Posterior vena cava (tissue), 2 donors: ENCODE results near the gene RGS7. TPM values are rescaled to one million over a fixed set of nuclear protein-coding genes. Genes with fewer than 3 reads are reported as not detected.
"Not testable (repeated sequence)": the region's sequence is repeated elsewhere in the genome, so short reads cannot be mapped to it uniquely, and the experiment has no call there.

Experiments used
- DNase-seq: peaks from one replicate; pipeline ENCODE4 v3.0.0-alpha.2; 2020; ENCODE audit warnings: low spot score
- intact Hi-C, 2 donors: fragments of 100-400 bp; cut with DNase I; formaldehyde crosslinking; loops; one replicate each; pipeline versions ENCODE4 v1.14.1 to v1.14.2; 2022 to 2023
- total RNA-seq, 2 donors: library from RNA; stranded (reverse); fragmentation: NEBNext Ultra II Directional; extraction: Animal tissue kit (Norgen Biotek cat#: 25700); gene quantifications; one replicate each; pipeline ENCODE4 v1.2.1, GENCODE V29; 2021
- donor health status: DM: yes; HTN: yes; CAD: no.
- donor health status: DM: yes; HTN: yes; CAD: no.

Gene RGS7
- total RNA-seq, 2 donors from 2014 or later: not detected

GRCh38 chr1:240784776-240785175, 572.2 kb downstream of the RGS7 start:
- intact Hi-C loops: no loop called here
- DNase-seq: no peak

- DNase-seq, intact Hi-C loops: not testable (repeated sequence)
Measured at GRCh38 chr1:240783728-240784137, 573.3 kb downstream of the RGS7 start.

- intact Hi-C loops: no loop called here
- no peak for DNase-seq
Measured at GRCh38 chr1:240776237-240776636, 580.8 kb downstream of the RGS7 start.

DNA sequence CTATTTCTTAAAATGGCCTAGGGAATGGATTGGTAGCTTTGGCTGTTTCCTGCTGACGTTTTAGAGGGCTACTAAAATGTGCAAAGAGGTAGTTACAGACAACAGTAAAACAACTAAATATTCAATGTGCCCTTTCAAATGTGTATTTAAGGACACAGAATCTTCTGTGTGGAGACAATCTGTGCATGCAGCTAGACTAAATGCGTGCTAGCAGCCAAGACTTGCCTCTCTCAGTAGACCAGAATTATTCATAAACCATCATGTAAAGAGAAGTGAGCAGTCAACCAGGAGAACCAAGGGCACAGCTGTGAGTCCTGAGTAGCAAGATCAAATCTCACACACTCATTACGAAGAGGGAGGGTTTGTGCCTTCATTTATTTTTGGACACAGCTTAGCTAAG, 584.9 kb downstream of the RGS7 start:
- intact Hi-C loops: no loop called here
- no peak for DNase-seq

- DNase-seq: no peak
- intact Hi-C loops: no loop called here
Measured at GRCh38 chr1:240771450-240771849, 585.6 kb downstream of the RGS7 start.

DNA sequence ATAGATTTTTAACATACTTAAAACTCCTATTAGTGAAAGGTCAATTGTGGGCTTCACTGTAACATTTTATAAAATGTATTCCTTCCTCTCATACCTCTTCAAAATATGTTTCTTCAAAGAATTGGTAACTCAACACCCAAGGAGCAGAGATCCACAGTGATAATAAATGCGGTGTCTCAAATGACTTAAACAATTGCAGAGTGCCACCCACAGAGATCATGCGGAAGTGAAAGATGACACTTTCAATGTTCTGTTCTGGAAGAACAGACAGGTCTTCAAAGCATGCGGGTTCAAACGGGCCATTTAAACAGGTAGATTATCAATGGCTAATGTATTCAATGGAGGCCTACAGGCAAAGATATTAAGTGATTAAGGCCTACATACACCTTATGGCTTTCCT, 588.0 kb downstream of the RGS7 start:
- intact Hi-C loops: no loop called here

GRCh38 chr1:240766831-240767230, 590.2 kb downstream of the RGS7 start:
- no peak for DNase-seq
- intact Hi-C loops: no loop called here

More for the DNA sequence above, 588.0 kb downstream of the RGS7 start:
- no peak for DNase-seq

- intact Hi-C loops: no loop called here
- no peak for DNase-seq
Measured at GRCh38 chr1:240765732-240766363, 591.2 kb downstream of the RGS7 start.

- DNase-seq: no peak
- intact Hi-C loops: no loop called here
Measured at GRCh38 chr1:240763771-240764170, 593.2 kb downstream of the RGS7 start.

GRCh38 chr1:240763095-240763494, 593.9 kb downstream of the RGS7 start:
- DNase-seq: not testable (repeated sequence)

GRCh38 chr1:240762471-240762987, 594.5 kb downstream of the RGS7 start:
- intact Hi-C loops, DNase-seq: not testable (repeated sequence)

More at GRCh38 chr1:240763095-240763494, 593.9 kb downstream of the RGS7 start:
- intact Hi-C loops: not testable (repeated sequence)

DNA sequence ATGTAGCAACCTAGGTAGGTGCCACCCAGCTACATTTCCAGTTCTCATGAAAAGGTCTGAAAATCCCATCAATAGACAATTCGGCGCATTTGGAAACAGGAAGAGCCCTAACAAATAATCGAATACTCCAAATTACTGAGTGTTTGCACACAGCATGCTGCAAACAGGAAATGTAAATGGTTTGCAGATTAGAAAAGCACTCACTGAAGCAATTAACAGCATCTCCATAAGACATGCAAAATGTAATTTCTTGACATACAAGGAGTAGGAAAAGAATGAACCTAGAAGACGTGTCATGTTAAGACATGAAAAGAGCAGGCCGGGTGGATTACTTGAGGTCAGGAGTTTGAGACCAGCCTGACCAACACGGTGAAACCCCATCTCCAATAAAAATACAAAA, 598.2 kb downstream of the RGS7 start:
- intact Hi-C loops, DNase-seq: not testable (repeated sequence)

DNA sequence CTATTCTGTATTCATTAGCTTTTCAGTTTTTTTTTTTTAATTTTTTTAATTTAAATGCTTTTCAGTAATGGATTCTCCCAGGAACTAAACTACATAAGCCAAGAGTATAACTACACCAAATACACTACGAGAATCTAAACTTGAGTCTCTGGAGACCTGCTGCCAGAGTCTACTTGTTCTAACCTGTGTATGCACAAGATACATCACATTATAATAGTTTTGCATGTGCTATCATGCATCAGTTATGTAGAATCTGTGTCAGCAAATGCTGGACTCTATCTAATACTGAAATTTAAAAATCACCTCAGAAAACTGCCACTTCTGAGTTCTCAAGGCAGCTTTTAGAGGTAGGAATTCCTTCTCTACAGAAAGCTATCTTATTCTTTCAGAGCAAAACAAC, 598.7 kb downstream of the RGS7 start:
- DNase-seq: no peak
- intact Hi-C loops: no loop called here

DNA sequence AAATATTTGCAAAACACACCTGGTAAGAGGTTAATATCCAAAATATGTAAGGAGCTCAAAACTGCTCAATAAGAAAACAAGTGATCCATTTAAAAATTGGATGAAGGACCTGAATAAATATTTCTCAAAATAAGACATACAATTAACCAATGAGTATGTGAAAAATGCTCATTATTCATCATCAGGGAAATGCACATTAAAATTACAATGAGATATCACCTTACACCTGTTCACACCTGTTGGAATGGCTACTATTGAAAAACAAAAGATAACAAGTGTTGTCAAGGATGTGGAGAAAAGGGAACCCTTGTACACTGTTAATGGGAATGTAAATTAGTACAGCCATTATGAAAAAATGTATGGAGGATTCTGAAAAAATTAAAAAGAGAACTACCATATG, 609.1 kb downstream of the RGS7 start:
- intact Hi-C loops: no loop called here

DNA sequence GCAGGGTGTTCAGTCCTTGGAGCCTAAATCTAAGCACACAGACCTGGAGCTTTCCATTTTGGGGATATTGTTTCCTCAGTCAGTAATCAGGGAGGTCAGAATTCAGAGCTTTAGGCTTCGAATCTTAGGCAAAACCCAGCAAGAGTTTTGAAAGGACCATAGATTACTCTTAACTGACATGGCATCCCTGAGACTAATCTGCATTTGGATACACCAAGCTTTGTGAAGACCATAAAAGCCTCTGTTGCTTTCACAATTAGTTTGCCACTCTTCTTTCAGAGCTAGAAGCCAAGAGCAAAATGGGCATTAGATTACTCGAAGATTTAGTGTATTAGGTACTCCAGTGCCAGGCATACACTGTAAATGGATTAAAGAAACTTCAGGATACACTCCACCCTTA, 613.3 kb downstream of the RGS7 start:
- intact Hi-C loops: no loop called here
- no peak for DNase-seq

More for the DNA sequence above, 609.1 kb downstream of the RGS7 start:
- no peak for DNase-seq

DNA sequence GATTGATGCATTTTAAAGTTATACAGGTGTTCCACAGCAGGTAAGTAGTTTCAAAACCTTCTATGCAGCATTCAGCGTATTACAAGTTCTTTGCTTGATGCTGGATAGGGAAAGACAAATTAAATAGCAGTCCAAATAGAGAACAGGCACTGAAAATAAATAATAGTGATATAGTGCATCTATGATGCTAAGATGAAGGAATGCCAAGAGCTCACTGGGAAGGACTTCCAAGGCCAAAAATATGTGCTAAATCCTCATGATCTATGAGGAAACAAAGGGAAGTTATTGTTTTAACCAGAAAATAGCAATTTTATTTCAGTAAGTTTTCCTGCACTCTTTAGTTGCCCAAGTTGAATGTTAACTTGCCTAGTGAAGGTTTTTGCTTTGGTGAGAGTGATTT, 617.3 kb downstream of the RGS7 start:
- no peak for DNase-seq
- intact Hi-C loops: no loop called here

DNA sequence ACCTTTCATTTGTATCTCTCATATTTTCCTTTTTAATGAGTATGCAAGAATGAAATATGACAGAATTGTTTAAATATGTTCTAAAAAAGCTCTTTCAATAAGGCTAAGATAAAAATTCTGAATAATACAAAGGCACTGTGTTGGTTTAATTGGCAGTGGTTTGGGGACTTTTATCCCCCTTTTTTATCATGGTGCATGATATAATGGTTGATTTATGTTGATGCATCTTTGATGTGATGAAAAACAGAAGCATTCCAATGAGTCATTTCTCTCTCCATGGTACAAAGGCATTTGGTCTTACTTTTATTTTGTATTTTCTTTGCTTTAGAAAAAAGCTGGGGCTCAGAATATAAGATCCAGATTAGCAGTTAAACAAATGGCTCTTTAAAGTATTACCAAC, 617.9 kb downstream of the RGS7 start:
- DNase-seq: no peak
- intact Hi-C loops: no loop called here

DNA sequence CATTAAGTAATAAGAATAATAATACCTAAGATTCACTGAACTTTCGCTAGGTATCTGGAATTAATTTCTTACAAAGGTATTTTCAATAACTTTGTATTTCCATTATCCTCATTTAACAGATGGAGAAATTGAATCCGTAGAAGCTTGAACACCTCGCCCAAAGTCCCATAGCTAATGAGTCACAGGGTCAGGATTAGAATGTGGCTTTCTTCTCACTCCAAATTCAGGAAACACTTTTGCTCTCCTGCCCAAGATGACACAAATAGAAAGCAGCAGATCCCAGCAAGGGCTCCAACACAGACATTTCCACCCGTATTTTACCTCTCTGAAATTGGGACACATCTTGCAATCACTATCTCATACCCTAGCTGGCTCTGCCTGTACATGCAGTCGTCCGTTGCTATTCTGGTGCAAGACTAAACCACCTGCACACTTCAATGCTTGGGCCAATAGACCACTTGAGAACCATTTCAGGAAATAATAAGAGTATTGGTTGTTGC, 619.2 kb downstream of the RGS7 start:
- DNase-seq: no peak
- intact Hi-C loops: loop anchor here in 1 of 2 donors (1.0 kb wide), 1 partner anchor 44 kb away; no protein-coding TSS in a partner anchor

- no peak for DNase-seq
Measured at GRCh38 chr1:240737298-240737697, 619.7 kb downstream of the RGS7 start.

DNA sequence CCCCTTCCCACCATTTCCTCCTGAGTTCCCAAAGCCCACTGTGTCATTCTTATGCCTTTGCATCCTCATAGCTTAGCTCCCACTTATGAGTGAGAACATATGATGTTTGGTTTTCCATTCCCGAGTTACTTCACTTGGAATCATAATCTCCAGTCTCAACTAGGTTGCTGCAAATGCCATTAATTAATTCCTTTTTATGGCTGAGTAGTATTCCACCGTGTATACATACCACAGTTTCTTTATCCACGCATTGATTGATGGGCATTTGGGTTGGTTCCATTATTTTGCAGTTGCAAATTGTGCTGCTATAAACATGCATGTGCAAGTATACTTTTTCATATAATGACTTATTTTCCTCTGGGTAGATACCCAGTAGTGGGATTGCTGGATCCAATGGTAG, 622.3 kb downstream of the RGS7 start:
- DNase-seq, intact Hi-C loops: not testable (repeated sequence)

More at GRCh38 chr1:240737298-240737697, 619.7 kb downstream of the RGS7 start:
- intact Hi-C loops: no loop called here

DNA sequence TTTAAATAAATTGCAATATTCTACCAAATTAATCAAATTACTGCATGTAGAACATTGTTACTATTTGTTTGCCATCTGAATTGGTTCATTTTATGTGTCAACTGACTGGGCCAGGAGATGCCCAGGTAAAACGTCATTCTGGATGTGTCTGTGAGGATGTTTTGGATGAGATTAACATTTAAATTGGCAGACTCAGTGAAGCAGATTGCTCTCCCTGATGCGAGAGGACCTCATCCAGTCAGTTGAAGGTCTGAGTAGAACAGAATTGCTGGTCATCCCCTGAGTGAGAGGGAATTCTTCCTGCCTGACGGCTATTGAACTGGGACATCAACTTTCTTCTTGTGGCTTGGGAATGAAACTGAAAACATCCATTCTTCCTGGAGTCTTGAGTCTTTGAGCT, 623.0 kb downstream of the RGS7 start:
- DNase-seq: no peak
- intact Hi-C loops: no loop called here
